Fibroblast of the aortic adventitia (primary cell): ENCODE data around the gene CXXC5. TPM values are rescaled to one million over a fixed set of nuclear protein-coding genes. Genes with fewer than 3 reads are reported as not detected.

ENCODE experiments used
- DNase-seq: peaks from one replicate; pipeline ENCODE4 v3.0.0-alpha.2; 2010; ENCODE audit warnings: low read depth
- H3K4me3 ChIP-seq: 2 replicates; pipeline ENCODE4 v1.5.1; 2011; ENCODE audit warnings: low read depth, mild to moderate bottlenecking, control low read depth, low read length, moderate library complexity
- total RNA-seq: library from RNA; depleted of rRNA; stranded (reverse); fragments of >200 nt; gene quantifications from 2 replicates; pipeline ENCODE4 v1.2.3, GENCODE V29; 2012; ENCODE audit warnings: low replicate concordance
- TF ChIP-seq, protein P1 (sequence below): IDR thresholded peaks from 2 replicates; pipeline ENCODE4 v1.5.1; 2011; ENCODE audit warnings: mild to moderate bottlenecking, low read length, control low read depth, inconsistent platforms; ENCODE audit not compliant: insufficient read depth

The CXXC5 gene
- total RNA-seq, 1 donor = 75.9 TPM

DNA sequence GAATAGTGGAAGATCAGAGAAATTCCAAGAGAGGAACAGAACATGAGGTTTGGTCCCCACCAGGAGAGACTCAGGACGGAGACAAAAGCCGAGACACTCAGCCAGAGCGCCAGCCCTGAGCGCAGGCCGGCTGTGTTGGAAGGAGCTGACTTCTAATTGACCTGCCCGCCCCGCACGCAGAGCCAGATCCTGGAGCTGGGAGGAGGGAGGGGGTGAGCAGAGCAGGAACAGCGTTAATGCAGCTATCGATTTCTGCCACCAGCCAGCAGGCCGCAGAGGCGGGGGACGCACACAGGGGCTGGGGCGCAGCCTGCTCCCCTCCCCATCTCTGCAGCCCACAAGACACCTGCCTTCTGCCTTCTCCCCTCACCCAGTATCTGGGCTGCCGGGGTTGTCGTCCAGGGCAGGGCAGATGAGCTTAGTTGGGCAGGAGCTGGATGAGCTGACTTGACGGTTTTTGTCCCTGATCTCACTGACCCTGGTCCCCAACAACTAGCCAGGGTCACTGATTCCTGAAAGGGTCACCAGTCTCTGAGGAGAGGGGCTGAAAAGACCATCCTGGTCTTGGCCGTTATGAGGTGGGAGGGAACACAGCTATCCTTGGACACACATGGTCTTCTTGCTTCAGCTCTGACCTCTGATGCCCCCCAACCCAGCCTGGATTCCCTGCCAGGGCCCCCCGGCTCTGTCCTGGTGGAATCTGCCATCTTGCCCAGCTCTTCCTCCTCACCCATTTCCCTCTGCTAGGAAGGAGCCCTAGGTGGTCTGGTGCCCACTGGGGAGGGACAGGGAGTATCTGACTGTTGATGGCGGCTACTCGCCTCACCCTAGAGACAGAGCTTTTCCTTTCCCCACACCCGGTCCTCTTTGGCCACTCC lies 29.8 kb downstream of the CXXC5 start:
- TF ChIP-seq, protein P1, sequence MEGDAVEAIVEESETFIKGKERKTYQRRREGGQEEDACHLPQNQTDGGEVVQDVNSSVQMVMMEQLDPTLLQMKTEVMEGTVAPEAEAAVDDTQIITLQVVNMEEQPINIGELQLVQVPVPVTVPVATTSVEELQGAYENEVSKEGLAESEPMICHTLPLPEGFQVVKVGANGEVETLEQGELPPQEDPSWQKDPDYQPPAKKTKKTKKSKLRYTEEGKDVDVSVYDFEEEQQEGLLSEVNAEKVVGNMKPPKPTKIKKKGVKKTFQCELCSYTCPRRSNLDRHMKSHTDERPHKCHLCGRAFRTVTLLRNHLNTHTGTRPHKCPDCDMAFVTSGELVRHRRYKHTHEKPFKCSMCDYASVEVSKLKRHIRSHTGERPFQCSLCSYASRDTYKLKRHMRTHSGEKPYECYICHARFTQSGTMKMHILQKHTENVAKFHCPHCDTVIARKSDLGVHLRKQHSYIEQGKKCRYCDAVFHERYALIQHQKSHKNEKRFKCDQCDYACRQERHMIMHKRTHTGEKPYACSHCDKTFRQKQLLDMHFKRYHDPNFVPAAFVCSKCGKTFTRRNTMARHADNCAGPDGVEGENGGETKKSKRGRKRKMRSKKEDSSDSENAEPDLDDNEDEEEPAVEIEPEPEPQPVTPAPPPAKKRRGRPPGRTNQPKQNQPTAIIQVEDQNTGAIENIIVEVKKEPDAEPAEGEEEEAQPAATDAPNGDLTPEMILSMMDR = no peak
- no peak for DNase-seq
- H3K4me3 ChIP-seq = no peak overlapping the region

DNA sequence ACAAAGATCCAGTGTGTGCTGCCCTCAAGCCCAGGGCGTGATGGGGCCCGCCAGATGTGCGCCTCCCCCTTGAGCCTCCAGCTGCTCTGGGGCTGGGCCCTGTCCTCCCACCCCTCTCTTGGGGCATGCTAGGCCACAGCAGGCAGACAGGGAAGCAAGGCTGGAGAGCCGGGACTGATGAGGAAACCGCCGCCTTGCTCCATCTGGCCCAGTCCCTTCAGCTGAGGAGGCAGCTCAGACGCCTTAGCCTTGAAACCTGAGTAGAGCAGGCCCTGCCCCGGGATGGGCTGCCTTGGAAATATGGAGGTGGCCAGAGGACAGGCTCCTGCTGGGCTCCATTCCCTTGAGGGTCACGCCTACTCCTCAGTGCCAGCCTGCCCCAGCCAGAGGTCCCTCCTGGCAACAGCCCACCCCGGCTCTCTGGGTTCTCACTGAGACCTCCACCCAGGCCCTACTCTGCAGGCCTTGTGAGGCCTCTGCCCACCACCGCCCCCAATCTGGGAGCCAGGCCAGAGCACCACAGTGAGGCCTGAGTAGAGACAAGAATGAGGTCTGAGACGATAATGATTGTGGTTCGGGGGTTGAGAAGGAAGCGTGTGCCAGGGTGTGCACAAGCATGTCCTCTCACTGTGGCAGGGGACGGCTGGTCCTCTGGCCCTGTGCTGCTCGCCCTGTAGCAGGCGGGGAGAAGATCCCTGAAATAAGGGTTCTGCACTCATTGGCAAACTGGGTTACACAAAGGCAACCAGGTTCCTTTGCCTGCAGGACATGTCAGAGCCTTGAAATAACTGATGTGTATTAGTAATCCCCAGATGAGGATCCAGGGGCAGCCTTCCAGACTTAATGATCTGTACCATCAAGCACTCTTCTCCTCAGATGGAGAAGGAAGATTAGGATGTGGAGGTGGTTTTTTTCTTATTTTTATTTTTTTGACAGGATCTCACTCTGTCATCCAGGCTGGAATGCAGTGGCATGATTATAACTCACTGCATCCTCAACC lies 30.9 kb downstream of the CXXC5 start:
- peak; percentile 34 for DNase-seq
- H3K4me3 ChIP-seq = no peak overlapping the region
- TF ChIP-seq, protein P1 = no peak

DNA sequence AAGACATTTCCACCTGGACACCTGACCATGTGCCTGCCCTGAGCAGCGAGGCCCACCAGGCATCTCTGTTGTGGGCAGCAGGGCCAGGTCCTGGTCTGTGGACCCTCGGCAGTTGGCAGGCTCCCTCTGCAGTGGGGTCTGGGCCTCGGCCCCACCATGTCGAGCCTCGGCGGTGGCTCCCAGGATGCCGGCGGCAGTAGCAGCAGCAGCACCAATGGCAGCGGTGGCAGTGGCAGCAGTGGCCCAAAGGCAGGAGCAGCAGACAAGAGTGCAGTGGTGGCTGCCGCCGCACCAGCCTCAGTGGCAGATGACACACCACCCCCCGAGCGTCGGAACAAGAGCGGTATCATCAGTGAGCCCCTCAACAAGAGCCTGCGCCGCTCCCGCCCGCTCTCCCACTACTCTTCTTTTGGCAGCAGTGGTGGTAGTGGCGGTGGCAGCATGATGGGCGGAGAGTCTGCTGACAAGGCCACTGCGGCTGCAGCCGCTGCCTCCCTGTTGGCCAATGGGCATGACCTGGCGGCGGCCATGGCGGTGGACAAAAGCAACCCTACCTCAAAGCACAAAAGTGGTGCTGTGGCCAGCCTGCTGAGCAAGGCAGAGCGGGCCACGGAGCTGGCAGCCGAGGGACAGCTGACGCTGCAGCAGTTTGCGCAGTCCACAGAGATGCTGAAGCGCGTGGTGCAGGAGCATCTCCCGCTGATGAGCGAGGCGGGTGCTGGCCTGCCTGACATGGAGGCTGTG lies 32.4 kb downstream of the CXXC5 start:
- DNase-seq = no peak
- TF ChIP-seq, protein P1 = no peak
- no peak overlapping the region for H3K4me3 ChIP-seq

- TF ChIP-seq, protein P1 = no peak
- no peak overlapping the region for H3K4me3 ChIP-seq
- DNase-seq = no peak
Measured at GRCh38 chr5:139681112-139681458, 32.9 kb downstream of the CXXC5 start.

- TF ChIP-seq, protein P1 = no peak
- no peak overlapping the region for H3K4me3 ChIP-seq
- no peak for DNase-seq
Measured at GRCh38 chr5:139681466-139681865, 33.3 kb downstream of the CXXC5 start.
